DMS153 treated with DMSO at 0.1 percent for 48 hours (cell line): ENCODE results near the gene ZBTB7C.

Source experiments
- DNase-seq: peaks from one replicate; lab custom pipeline; 2025; ENCODE audit not compliant: unreplicated experiment; lab: John Stamatoyannopoulos, UW

Gene ZBTB7C

GRCh38 chr18:48219810-48220499, 189.2 kb downstream of the ZBTB7C start:
- DNase-seq = no peak

- DNase-seq = no peak
Observed at GRCh38 chr18:48219037-48219809, 190.0 kb downstream of the ZBTB7C start.

- DNase-seq = no peak
Observed at GRCh38 chr18:48218285-48219022, 190.7 kb downstream of the ZBTB7C start.

- no peak for DNase-seq
Observed at GRCh38 chr18:48217258-48218250, 191.6 kb downstream of the ZBTB7C start.

GRCh38 chr18:48216639-48217257, 192.4 kb downstream of the ZBTB7C start:
- peak; percentile 91 for DNase-seq

GRCh38 chr18:48215876-48216638, 193.1 kb downstream of the ZBTB7C start:
- DNase-seq = no peak

GRCh38 chr18:48213791-48214190, 195.4 kb downstream of the ZBTB7C start:
- DNase-seq = no peak

- peak; percentile 30 for DNase-seq
Observed at GRCh38 chr18:48208432-48209140, 200.6 kb downstream of the ZBTB7C start.

GRCh38 chr18:48207733-48208132, 201.4 kb downstream of the ZBTB7C start:
- DNase-seq = no peak

GRCh38 chr18:48206887-48207286, 202.3 kb downstream of the ZBTB7C start:
- no peak for DNase-seq

- no peak for DNase-seq
Observed at GRCh38 chr18:48203961-48204666, 205.1 kb downstream of the ZBTB7C start.

GRCh38 chr18:48203288-48203945, 205.8 kb downstream of the ZBTB7C start:
- DNase-seq = no peak

GRCh38 chr18:48202350-48203260, 206.6 kb downstream of the ZBTB7C start:
- DNase-seq = no peak

- DNase-seq = no peak
Observed at GRCh38 chr18:48202006-48202348, 207.2 kb downstream of the ZBTB7C start.

- no peak for DNase-seq
Observed at GRCh38 chr18:48201337-48202005, 207.7 kb downstream of the ZBTB7C start.

GRCh38 chr18:48200631-48201336, 208.4 kb downstream of the ZBTB7C start:
- DNase-seq = no peak
